ENCODE results near the gene FOXL1. TPM values are rescaled to one million over a fixed set of nuclear protein-coding genes. Genes with fewer than 3 reads are reported as not detected.

FOXL1 gene
- total RNA-seq, 1 experiment from 2014 or later, result 0.11 TPM

DNA sequence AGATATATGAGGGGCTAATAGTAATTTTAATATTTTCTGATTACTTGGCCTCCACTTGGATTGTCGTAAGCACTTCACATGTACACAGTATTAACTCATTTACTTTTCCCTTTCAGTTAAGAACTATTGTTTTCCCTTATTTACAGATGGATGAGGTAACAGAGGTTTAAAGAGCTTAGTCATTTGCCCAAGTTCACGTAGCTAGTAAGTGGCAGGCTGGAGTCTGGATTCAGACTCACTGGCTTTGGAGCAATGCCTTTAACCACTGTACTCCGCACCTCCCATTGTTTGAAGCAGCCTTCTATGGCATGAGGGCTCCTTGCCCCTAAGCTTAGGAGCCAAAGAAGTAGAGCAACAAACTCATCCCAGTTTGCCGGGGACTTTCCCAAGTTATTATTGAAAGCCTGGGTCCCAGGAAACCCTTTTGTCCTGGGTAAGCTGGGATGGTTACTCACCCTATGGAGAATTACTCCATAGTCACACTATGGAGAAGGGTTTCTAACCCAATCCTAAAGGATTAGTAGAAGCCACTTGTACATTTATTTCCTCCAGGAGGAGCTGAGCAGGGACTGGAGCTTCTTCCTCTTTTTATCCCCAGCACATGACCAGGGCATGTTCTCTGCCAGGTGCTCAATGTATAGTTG is 12.3 kb downstream of the FOXL1 start:
- Histone ChIP-seq H3K4me3 (ENCODE audit: low read depth, low read length) (no peak overlapping the region), H3K36me3 (ENCODE audit: control insufficient read depth, insufficient read depth, low read length) (no peaks in the 10 kb centered on the region), H3K27me3 (replicated peaks; ENCODE audit: control insufficient read depth, insufficient read depth, low read length) (no peaks in the 10 kb centered on the region), H3K4me1 (no peaks in the 10 kb centered on the region), H3K9me3 (no peaks in the 10 kb centered on the region)
- no TSS peak for BruUV-seq (replicated peaks)
- CTCF ChIA-PET, result interaction anchor here (0.6 kb wide), 1 partner anchor 14 kb away, joined by 6 read pairs; no protein-coding TSS in a partner anchor
- H3K36me3 Mint-ChIP-seq (ENCODE audit: insufficient read depth, unreplicated experiment), result no peaks in the 10 kb centered on the region
- peaks cover 14% of the 10 kb centered on the region for H3K27me3 Mint-ChIP-seq (ENCODE audit: insufficient read depth, unreplicated experiment)
- no peaks in the 10 kb centered on the region for H3K4me1 Mint-ChIP-seq (ENCODE audit: low read depth, unreplicated experiment)
- no peak overlapping the region for H3K4me3 Mint-ChIP-seq (ENCODE audit: unreplicated experiment)
- no peaks in the 10 kb centered on the region for H3K9me3 Mint-ChIP-seq (ENCODE audit: unreplicated experiment)
- no peak for DNase-seq
- POLR2A ChIA-PET, result no interaction called here
- intact Hi-C loops (cut with micrococcal nuclease; ENCODE audit: unreplicated experiment), result no loop called here
- no peak overlapping the region for H3K27ac Mint-ChIP-seq (ENCODE audit: unreplicated experiment)
- TF ChIP-seq, protein P1, sequence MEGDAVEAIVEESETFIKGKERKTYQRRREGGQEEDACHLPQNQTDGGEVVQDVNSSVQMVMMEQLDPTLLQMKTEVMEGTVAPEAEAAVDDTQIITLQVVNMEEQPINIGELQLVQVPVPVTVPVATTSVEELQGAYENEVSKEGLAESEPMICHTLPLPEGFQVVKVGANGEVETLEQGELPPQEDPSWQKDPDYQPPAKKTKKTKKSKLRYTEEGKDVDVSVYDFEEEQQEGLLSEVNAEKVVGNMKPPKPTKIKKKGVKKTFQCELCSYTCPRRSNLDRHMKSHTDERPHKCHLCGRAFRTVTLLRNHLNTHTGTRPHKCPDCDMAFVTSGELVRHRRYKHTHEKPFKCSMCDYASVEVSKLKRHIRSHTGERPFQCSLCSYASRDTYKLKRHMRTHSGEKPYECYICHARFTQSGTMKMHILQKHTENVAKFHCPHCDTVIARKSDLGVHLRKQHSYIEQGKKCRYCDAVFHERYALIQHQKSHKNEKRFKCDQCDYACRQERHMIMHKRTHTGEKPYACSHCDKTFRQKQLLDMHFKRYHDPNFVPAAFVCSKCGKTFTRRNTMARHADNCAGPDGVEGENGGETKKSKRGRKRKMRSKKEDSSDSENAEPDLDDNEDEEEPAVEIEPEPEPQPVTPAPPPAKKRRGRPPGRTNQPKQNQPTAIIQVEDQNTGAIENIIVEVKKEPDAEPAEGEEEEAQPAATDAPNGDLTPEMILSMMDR (IDR thresholded peaks at IDR 0.05; ENCODE audit: insufficient read depth in 1 of 2, low read depth in 1 of 2, low read length in 1 of 2, severe bottlenecking in 1 of 2, unreplicated experiment in 1 of 2), result no peak

DNA sequence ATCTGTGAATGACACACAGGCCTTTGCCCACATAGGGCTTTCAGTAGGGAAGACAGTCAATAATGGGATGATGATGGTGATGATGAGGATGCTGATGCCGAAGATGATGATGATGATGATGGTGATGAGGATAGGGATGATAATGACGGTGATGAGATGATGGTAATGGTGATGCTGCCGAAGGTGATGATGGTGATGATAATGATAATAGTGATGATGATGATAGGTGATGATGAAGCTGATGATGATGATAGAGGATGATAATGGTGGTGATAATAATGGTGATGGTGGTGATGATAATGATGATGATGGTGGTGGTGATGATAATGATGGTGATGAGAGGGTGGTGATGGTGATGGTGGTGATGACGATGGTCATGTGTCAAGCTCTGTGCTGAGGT is 12.9 kb downstream of the FOXL1 start:
- no TSS peak for BruUV-seq (replicated peaks)
- intact Hi-C loops (cut with micrococcal nuclease; ENCODE audit: unreplicated experiment), result no loop called here
- ChIA-PET CTCF (no interaction called here), POLR2A (no interaction called here)
- Histone ChIP-seq H3K4me3 (ENCODE audit: low read depth, low read length) (no peak overlapping the region), H3K9me3 (no peaks in the 10 kb centered on the region), H3K36me3 (ENCODE audit: control insufficient read depth, insufficient read depth, low read length) (no peaks in the 10 kb centered on the region), H3K4me1 (no peaks in the 10 kb centered on the region), H3K27me3 (replicated peaks; ENCODE audit: control insufficient read depth, insufficient read depth, low read length) (no peaks in the 10 kb centered on the region)
- DNase-seq, result no peak
- H3K4me3 Mint-ChIP-seq (ENCODE audit: unreplicated experiment), result no peak overlapping the region
- TF ChIP-seq, protein P1 (IDR thresholded peaks at IDR 0.05; ENCODE audit: insufficient read depth in 1 of 2, low read depth in 1 of 2, low read length in 1 of 2, severe bottlenecking in 1 of 2, unreplicated experiment in 1 of 2), result no peak
- no peak overlapping the region for H3K27ac Mint-ChIP-seq (ENCODE audit: unreplicated experiment)
- peaks cover 14% of the 10 kb centered on the region for H3K27me3 Mint-ChIP-seq (ENCODE audit: insufficient read depth, unreplicated experiment)
- no peaks in the 10 kb centered on the region for H3K36me3 Mint-ChIP-seq (ENCODE audit: insufficient read depth, unreplicated experiment)
- H3K9me3 Mint-ChIP-seq (ENCODE audit: unreplicated experiment), result no peaks in the 10 kb centered on the region
- H3K4me1 Mint-ChIP-seq (ENCODE audit: low read depth, unreplicated experiment), result no peaks in the 10 kb centered on the region

DNA sequence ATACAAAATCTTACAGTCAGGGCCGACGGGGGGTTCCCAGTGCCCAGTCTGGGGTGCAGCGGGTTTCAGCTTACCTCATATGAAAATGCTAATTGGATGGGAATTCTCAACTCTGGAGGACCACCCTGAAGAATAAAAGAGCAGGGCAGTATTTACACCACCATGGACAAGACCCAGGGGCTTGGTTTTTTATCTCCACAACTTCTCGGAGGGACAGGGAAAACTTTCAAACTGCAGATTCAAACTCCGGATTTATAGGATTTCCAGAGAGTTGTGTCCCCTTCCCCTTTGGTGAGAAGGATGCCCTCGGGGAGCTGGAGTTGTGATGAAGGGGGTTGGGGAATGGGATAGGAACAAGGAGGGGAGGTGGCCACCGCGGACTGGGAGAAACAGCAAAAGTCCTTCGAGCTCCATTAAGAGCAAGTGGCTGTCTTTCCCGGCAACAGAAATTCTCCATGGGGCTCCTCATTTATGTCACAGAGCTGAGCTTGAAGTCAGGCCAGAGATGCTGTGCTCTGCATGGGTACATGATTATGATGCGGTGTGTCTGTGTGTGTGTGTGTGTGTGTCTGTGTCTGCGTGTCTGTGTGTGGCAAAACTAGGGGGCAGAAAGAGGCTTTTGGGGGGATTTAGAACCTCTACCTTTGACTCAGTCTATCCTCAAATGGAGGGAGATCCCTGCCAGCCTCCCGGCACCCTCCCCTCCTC is 15.7 kb downstream of the FOXL1 start:
- no TSS peak for BruUV-seq (replicated peaks)
- CTCF ChIA-PET, result no interaction called here
- no peaks in the 10 kb centered on the region for H3K9me3 Mint-ChIP-seq (ENCODE audit: unreplicated experiment)

More for the DNA sequence above, 15.7 kb downstream of the FOXL1 start:
- Histone ChIP-seq H3K9me3 (no peaks in the 10 kb centered on the region), H3K4me1 (no peaks in the 10 kb centered on the region), H3K27me3 (replicated peaks; ENCODE audit: control insufficient read depth, insufficient read depth, low read length) (no peaks in the 10 kb centered on the region; the same call in 1 of the 2 replicates), H3K36me3 (ENCODE audit: control insufficient read depth, insufficient read depth, low read length) (no peaks in the 10 kb centered on the region), H3K4me3 (ENCODE audit: low read depth, low read length) (no peak overlapping the region)
- peaks cover 20% of the 10 kb centered on the region for H3K27me3 Mint-ChIP-seq (ENCODE audit: insufficient read depth, unreplicated experiment)
- POLR2A ChIA-PET, result interaction anchor here (0.5 kb wide), 1 partner anchor 571 kb away, joined by 3 read pairs; no protein-coding TSS in a partner anchor
- no peaks in the 10 kb centered on the region for H3K36me3 Mint-ChIP-seq (ENCODE audit: insufficient read depth, unreplicated experiment)
- TF ChIP-seq, protein P1 (IDR thresholded peaks at IDR 0.05; ENCODE audit: insufficient read depth in 1 of 2, low read depth in 1 of 2, low read length in 1 of 2, severe bottlenecking in 1 of 2, unreplicated experiment in 1 of 2), result no peak
- H3K4me1 Mint-ChIP-seq (ENCODE audit: low read depth, unreplicated experiment), result no peaks in the 10 kb centered on the region
- no peak overlapping the region for H3K4me3 Mint-ChIP-seq (ENCODE audit: unreplicated experiment)
- no peak for DNase-seq
- intact Hi-C loops (cut with micrococcal nuclease; ENCODE audit: unreplicated experiment), result no loop called here
- no peak overlapping the region for H3K27ac Mint-ChIP-seq (ENCODE audit: unreplicated experiment)

Data from Caco-2 (cell line).